ENCODE measurements around the gene GPR35.

The GPR35 gene, protein sequence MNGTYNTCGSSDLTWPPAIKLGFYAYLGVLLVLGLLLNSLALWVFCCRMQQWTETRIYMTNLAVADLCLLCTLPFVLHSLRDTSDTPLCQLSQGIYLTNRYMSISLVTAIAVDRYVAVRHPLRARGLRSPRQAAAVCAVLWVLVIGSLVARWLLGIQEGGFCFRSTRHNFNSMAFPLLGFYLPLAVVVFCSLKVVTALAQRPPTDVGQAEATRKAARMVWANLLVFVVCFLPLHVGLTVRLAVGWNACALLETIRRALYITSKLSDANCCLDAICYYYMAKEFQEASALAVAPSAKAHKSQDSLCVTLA

DNA sequence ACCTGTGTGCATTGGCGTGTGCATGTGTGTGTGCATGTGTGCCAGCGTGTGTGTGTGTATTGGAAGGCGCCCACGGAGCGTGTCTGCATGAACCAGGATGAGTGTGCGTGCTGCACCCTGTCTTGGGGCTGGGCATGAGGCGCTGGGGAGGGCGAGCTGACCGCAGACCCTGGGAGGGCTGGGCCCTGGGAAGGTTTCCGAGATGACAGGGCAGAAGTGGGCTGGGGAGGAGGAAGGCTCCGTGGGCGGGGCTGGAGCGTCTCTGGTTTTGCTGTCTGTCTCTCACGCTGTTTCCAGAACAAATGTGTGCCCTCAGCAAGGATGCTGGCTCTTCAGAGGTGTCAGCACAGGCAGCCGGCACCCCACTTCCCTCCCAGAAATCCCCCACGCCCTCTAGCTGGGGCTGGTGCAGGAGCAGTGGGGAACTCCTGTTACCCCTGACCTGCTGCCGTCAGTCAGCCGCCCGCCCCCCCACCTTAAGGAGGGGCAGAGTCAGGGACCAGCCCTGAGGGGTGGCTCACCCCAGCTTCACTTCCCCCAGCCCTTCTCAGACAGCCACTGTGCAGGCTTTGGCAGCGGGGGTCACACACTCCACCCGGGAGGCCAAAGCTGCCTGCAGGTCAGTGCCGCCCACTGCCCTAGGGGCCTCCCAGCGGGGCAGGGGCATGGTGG is at the start of gene GPR35:
TSS of gene GPR35 (plus strand) at position 531 of the 672 bp plus-strand sequence. CDS start 4,473 bp downstream, outside the sequence.
- peak; percentile 51 for DNase-seq

GRCh38 chr2:240576036-240576435 is 49.2 kb upstream of the GPR35 start:
- DNase-seq = no peak

DNA sequence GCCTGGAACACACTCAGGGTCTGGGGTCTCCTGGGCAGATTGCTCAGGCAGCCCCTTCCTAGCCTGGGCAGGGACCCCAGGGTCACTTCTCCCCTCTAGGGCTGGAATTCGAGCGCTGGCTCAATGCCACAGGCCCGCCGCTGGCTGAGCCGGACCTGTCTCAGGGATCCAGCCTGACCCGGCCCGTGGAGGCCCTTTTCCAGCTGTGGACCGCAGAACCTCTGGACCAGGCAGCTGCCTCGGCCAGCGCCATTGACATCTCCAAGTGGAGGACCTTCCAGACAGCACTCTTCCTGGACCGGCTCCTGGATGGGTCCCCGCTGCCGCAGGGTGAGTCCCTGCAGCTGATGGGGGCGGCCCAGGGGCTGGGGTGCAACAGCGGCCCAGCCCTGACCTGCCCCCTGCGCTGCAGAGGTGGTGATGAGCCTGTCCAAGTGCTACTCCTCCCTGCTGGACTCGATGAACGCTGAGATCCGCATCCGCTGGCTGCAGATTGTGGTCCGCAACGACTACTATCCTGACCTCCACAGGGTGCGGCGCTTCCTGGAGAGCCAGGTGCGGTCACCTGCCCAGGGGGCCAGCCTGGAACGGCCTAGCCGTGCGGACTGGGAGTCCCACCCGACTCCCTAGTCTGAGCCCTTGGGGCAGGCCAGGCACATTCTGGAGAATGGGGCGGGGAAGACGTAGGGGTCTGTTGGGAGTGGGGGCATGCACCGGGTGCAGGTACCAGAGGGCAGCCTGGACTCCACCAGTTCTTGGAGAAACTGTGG is 48.7 kb upstream of the GPR35 start:
- no peak for DNase-seq

DNA sequence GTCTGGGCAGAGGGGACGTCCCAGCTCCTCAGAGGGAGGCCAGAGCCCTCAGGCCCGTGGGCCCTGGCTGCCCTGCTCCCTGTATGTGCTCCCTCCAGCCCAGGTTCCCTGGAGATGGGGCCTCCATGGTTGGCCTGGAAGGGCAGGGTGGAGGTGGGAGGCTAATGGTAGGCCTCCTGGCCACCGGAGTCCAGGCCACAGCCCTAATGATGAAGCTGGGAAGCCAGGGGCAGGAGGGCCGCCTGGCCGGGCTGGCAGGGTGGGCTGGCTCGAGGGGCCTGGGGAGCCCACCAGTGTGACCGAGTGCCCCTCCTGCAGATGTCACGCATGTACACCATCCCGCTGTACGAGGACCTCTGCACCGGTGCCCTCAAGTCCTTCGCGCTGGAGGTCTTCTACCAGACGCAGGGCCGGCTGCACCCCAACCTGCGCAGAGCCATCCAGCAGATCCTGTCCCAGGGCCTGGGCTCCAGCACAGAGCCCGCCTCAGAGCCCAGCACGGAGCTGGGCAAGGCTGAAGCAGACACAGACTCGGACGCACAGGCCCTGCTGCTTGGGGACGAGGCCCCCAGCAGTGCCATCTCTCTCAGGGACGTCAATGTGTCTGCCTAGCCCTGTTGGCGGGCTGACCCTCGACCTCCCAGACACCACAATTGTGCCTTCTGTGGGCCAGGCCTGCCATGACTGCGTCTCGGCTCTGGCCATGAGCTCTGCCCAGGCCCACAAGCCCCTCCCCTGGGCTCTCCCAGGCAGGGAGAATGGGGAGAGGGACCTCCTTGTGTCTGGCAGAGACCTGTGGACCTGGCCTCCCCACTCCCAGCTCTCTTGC is 47.8 kb upstream of the GPR35 start:
- no peak for DNase-seq

DNA sequence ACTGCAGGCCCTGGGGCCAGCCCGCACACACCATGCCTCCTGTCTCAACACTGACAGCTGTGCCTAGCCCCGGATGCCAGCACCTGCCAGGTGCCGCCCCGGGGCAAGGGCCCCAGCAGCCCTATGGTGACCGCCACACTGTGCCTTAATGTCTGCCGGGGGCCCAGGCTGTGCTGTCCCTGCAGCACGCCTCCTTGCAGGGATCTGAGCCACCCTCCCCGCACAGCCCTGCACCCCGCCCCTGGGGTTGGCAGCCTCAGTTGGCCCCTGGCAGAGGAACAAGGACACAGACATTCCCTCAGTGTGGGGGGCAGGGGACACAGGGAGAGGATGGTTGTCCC is 47.2 kb upstream of the GPR35 start:
- no peak for DNase-seq

GRCh38 chr2:240578488-240578887 is 46.8 kb upstream of the GPR35 start:
- DNase-seq = no peak

DNA sequence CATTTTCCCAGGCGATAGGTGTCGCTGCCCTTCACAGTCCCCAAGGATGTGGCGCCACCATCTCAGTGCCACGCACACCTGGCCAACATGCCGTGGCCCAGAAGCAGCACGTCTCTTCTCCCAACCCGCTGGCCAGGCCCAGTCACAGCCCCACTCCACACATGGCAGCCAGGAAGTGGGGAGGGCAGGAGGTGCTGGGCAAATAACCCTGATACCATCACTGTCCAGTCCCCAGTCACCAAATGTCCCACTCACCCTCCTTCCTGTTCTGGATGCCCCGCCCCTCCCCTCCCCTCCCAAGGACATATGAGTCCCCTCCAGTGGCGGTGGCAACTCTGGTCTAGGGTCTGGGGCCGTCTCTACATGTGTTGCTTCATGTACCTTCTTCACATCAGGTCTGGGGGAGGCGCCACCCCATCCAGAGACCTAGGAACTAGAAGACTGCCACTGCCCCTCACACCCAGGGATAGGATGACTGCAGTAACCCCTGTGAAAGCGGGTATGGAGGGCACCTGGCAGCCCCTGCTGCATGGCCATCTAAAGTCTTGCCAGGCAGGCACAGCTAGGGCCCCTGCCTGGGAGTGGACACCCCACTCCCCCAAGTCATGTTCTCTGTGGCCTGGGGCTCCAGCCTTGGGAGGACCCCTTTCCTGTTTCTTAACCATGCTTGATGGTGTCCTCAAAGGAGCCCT is 46.1 kb upstream of the GPR35 start:
- no peak for DNase-seq

GRCh38 chr2:240579771-240580614 is 45.3 kb upstream of the GPR35 start:
- peak; percentile 75 for DNase-seq

DNA sequence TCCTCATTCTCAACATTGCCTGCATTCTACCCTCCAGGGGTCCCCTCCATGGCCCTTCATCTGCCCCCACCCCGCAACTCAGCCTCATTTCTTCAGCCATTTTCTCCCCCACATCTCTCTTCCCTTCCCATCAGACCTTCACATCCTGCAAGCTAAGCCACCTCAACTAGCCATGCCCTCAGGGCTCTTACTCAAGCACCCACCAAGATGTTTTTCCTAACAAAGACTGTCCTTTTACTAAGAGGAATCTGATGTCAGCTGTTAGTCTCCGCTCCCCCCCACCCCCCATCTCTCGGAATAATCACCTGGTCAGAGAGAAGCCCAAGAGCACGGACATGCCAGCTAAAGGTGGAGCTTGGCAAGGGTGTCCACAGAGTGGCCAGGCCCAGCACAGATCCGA is 43.5 kb upstream of the GPR35 start:
- no peak for DNase-seq

- DNase-seq = no peak
These were observed 42.5 kb upstream of the GPR35 start for GRCh38 chr2:240582781-240583180.

DNA sequence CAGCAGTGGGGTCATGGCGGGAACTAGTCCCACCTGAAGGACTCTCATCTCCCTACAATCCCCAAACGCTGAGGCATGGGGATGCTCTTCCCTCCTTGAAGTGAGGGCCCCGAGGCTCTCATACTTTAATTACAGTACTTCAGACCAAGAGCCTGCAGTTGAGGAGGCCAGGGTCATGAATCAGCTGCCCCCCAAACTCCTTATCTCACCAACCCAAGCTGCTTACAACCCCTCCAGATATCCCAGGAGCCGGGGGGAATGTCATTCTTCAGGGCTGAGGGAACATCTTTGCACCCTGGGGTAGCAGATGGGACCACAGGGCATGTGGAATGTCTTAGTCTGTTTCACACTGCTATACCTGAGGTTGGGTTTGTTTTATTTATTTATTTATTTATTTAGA is 41.5 kb upstream of the GPR35 start:
- no peak for DNase-seq

- DNase-seq = no peak
These were observed 40.7 kb upstream of the GPR35 start for GRCh38 chr2:240584486-240585031.

- DNase-seq = no peak
These were observed 40.2 kb upstream of the GPR35 start for GRCh38 chr2:240585101-240585500.

DNA sequence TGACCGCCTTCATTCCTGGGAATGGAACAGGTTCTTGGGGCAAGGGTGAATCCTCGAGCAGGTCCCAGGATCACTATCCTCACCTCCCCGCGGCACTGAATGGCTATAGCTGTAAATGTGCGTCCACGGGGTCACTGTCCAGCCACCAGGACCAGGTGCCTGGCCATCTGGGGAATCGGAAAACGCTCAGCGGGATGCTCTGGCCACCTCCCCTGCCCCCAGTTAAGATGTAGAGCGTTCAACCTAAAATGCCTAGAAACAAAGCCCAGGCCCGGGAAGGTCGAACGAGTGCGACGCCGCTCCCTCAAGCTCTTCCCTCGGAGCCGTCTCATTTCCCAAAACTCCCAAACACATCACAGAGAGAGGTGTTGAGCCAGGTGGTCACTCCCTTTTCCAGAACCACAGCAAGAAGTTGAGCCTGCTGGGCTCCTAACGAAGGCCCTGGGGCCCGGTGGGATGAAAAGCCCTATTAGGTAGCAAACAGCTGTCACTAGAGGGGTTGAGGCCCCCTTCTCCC is 39.5 kb upstream of the GPR35 start:
- DNase-seq = no peak

GRCh38 chr2:240586198-240586918 is 38.9 kb upstream of the GPR35 start, which contains the start of gene CAPN10:
CAPN10 (plus strand) TSS chr2:240586734; CDS start chr2:240586912, 178 bp downstream.
- peak; percentile 97 for DNase-seq

GRCh38 chr2:240586919-240587800 is 38.1 kb upstream of the GPR35 start:
- peak; percentile 49 for DNase-seq

- no peak for DNase-seq
These were observed 37.1 kb upstream of the GPR35 start for GRCh38 chr2:240588006-240588655.

DNA sequence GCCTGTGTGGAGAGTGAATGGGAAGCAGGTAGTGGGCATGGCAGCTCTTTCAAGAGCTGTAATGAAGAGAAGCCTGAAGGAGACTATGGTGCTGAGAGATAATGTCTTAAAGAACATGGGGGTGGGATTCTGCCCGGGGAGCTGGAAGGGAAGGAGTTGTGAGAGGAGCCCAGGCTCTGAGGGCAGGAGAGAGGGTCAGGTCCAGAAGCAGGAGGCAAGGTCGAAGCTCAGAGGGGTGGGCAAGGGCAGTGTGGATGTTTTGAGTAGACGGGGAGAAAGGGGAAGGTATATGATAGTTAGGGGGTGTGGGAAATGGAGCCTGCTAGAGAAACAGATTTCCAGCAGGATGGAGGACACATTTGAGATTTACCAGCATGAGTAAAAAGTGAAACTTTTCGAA is 36.6 kb upstream of the GPR35 start:
- DNase-seq = no peak

Measured in activated CD4-positive, CD25-positive, alpha-beta regulatory T cell treated with anti-CD3 and anti-CD28 coated beads, Interleukin-2, amount 50 U/mL, for 72 hours (primary cell).